COR-L47 (cell line): ENCODE results near the gene SLC5A6.

Source experiments
- DNase-seq: peaks from one replicate; lab custom pipeline; 2025; lab: John Stamatoyannopoulos, UW

Gene SLC5A6

GRCh38 chr2:27211943-27212625 lies at the start of gene SLC5A6, which contains the start of gene ATRAID:
Gene SLC5A6 (minus strand): TSS chr2:27212268. CDS start chr2:27207650, 4,618 bp downstream.
Gene ATRAID (plus strand): TSS chr2:27212041. CDS start chr2:27212369, 328 bp downstream.
- peak; percentile 90 for DNase-seq

DNA sequence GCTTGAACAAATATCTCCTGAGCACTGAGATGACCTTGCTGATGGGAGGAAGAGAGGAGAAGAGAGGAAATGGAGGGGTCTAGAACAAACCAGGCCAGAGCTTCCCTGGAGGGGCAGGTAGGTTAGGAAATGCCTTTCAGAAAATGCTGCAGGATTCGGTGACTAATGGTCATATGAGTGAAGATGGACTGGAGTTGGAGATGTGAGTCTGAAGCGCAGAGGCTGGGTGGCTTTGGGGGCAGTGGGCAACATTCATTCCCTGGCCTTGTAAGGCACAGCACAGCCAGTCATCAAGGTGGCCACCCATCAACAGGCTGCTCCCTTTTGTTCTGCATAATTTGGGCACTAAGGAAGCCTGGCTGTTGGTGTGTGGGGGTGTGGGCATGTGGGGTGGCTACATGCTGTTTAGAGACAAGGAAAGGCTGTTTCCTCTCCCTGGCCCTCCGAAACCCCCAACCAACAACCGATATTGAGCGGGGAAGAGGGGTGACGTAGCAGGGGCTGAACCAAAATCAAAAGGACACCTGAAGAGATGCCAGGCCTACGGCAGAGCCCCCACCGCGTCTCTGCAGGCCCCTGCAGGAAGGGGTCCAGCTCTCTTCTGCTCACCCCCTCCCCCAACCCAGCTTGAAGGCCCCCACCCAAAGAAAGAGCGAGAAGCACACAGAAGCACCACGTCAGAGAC lies 49.3 kb upstream of the SLC5A6 start:
- no peak for DNase-seq

DNA sequence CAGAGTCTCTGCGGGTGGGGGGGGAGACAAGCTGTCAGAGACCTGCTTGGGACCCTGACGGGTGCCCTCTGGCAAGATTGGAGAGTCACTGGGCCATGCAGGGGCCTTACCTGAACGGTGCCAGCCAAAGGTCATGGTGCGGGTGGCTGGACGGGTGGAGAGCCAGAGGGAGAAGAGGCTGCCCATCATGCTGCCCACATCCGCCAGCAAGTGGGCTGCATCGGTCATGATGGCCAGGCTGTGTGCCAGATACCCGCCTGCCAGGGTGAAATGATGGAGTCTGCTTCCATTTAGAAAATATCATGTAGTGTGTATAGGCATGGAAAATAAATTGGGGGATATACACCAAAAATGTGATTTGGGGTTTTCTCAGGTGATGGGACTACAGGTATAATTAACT lies 46.0 kb upstream of the SLC5A6 start:
- DNase-seq = no peak

- DNase-seq = no peak
Measured at GRCh38 chr2:27256855-27257454, 44.9 kb upstream of the SLC5A6 start.

DNA sequence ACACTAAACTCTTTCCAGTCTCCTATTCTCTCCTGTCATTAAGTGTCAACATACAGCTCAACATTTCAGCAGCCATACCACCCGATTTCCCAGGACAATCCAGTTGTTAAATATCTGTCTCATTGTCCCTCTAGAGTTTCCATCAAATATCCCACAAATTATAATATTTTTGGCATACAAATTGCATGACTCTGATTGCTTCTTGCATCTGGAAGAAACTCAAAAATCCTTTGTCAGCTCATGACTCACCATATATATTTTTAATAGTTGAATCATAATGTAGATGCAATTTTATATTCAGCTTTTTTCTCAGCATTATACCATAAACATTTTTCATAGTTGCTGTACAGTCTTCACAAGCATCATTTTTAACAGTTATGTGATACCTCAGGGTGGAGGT lies 43.6 kb upstream of the SLC5A6 start:
- no peak for DNase-seq

- DNase-seq = no peak
Measured at GRCh38 chr2:27255187-27255586, 43.1 kb upstream of the SLC5A6 start.

DNA sequence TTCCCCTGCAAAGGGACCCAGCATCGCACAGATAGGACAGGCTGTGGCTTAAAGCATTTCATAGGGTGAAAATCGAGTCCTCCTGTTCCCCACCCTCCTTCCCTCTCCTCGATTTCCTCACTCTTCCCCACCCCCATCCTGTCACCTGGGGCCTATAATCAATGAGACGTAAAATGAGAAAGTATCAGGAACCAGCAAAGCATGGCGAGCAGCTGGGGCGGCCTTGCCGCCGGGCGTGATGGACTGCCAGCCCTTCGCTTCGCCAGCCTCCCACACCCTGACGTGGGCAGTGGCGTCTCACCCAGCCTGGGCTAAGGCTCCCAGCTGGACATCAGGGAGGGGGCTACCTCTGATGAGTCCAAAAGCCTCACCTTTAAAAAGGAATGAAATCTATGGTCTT lies 39.7 kb upstream of the SLC5A6 start:
- DNase-seq = no peak

- no peak for DNase-seq
Measured at GRCh38 chr2:27250652-27251379, 38.7 kb upstream of the SLC5A6 start.

DNA sequence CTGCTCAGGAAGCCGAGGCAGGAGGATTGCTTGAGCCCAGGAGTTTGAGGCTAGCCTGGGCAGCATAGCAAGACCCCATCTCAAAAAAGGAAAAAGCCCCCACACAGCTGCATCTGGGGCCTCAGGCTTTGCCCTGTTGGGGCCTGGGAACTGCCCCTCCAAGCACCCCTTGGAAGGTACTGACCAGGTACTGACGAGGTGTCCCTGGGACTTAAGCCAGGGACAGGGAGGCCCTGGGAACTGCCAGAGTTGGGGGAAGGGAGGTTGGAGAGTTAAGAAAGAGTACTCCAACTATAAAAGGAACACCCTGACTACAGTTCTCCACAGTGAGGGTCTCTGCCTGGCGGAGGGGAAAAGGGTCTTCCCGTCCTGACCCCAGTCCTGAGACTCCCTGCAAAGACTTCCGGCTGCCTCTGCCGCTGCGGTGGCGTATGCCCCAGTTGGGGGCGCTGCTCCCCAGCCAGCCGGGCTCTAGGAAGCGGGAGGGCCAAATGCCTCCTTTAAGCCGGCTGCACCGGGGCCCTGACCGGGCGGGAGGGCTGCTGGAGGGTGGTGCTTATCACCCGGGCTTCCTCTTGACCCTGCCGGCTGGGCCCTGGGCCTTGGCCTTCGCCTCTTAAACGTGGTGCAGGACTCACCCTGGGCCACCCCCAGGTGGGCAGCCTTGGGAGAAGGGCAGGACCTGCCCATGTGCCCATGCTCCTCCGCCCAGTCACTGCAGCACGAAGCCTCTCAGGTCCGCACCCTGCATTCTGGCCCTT lies 38.0 kb upstream of the SLC5A6 start:
- DNase-seq = peak; percentile 31

- no peak for DNase-seq
Measured at GRCh38 chr2:27249159-27249890, 37.3 kb upstream of the SLC5A6 start.

- DNase-seq = no peak
Measured at GRCh38 chr2:27247893-27248292, 35.8 kb upstream of the SLC5A6 start.

- no peak for DNase-seq
Measured at GRCh38 chr2:27245626-27246025, 33.6 kb upstream of the SLC5A6 start.

GRCh38 chr2:27245116-27245515 lies 33.0 kb upstream of the SLC5A6 start:
- no peak for DNase-seq

DNA sequence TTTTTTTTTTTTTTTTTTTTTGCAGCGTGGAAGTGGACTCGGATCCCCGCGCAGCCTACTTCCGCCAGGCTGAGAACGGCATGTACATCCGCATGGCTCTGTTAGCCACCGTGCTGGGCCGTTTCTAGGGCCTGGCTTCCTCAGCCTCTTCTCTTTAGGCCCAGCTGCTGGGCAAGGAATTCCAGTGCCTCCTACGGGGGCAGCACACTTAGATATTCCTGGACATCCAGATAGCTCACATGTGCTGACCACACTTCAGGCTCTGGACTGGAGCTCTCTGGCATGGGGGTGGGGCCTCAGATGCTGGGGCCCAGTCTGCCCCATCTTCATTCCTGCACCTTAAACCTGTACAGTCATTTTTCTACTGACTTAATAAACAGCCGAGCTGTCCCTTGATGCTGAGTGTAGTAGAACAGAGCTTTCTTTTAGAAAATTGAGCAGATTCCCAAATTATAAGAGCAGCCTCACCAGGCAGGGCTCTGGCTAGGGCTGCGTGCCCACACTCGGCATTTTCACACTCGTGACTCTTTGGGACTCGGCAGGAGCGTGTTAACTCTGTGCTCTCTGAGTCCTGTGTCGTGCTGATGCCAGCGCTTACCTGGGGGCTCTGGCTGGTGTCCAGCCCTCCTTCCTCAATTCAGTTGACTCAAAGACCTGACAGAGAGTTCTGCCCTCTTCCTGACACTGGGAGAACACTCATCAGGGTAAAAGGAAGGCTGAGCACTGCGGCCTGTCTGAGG lies 31.5 kb upstream of the SLC5A6 start:
- no peak for DNase-seq

GRCh38 chr2:27242614-27242951 lies 30.5 kb upstream of the SLC5A6 start:
- no peak for DNase-seq

GRCh38 chr2:27241761-27242613 lies 29.9 kb upstream of the SLC5A6 start:
- DNase-seq = no peak

DNA sequence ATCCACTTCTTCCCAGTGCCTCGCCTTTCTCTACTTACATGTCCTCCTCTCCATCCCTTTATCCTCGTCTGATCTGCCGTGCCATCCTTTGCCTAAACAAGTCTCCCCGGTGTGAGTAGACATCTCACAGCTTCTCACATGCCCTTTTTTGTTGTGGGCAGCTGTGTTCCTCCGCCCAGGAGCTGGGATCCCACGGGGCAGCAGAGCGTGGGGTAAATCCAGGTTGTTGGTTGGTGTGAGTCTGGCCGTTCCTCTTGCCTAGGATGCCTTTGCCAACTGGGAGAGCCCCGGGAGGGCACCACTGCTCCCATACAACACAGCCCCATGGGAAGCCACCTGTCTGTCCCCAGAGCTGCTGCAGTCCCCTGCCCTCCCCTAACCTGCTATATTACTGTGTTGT lies 28.3 kb upstream of the SLC5A6 start:
- no peak for DNase-seq

GRCh38 chr2:27238976-27239375 lies 26.9 kb upstream of the SLC5A6 start:
- DNase-seq = no peak

GRCh38 chr2:27237341-27237945 lies 25.4 kb upstream of the SLC5A6 start:
- DNase-seq = no peak
